ENCODE results near the gene LZIC.

DNA sequence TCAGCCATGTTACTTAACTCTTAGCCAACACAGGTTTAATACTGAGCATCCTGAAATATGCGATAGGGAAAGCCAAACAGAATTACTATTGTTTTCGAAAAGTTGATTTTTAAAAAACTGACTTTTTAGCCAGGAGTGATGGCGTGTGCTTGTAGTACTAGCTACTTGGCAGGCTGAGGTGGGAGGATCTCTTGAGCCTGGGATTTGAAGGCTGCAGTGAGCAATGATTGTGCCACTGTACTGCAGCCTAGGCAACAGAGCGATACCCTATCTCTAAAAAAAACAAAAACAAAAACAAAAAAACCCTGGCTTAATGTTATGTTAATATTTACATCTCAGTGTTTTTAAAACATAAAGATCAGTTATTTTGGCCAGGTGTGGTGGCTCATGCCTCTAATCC lies 16.8 kb upstream of the LZIC start:
- TF ChIP-seq ZNF70 (CRISPR knock-in tag; IDR thresholded peaks at IDR 0.05) (no peak), ZFP3 (CRISPR knock-in tag; IDR thresholded peaks at IDR 0.05) (no peak)
